ENCODE data around the gene KNDC1. TPM values are rescaled to one million over a fixed set of nuclear protein-coding genes. Genes with fewer than 3 reads are reported as not detected.

Gene KNDC1
- total RNA-seq, 1 donor from 2014 or later: 0.09 TPM

DNA sequence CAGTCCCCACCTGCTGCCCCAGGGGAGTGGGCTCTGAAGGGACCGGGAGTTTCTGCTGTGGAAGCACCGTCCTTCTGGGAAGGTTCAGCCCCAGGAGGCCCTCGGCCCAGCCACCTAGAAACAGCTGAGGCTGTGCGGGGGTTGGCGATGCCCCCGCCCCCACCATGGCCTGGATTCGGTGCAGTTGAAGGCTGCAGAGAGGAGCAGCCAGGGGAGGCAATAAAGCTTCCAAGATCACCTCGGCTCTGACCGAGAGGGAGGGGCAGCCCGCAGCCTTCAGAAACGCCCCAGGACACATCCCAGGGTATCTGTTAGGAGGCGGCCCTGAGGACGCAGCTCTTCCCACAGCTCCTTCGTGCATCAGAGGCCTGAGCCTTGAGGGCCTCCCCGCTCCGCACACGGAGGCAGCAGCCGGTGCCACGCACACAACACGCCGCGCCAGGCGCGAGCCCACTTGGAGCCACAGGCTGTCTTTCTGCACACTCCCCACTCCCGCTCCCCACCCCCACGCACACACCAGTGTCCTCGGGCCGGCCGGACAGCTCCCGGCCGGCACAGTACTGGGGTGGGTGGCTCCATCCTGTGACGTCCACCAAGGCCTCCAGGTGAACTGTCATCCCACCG is 1.6 kb downstream of the KNDC1 start:
- Mint-ChIP-seq H3K9me3 (no peaks in the 10 kb centered on the region), H3K27me3 (peaks cover 20% of the 10 kb centered on the region), H3K36me3 (ENCODE audit: low read depth) (no peaks in the 10 kb centered on the region), H3K27ac (no peak overlapping the region), H3K4me1 (peaks cover 4% of the 10 kb centered on the region), H3K4me3 (no peak overlapping the region)
- intact Hi-C loops (cut with micrococcal nuclease): no loop called here
- ChIA-PET CTCF (no interaction called here), POLR2A (interaction anchor here (0.7 kb wide), 1 partner anchor 114 kb away, joined by 3 read pairs; no protein-coding TSS in a partner anchor)
- DNase-seq: no peak
- TF ChIP-seq, protein P1, sequence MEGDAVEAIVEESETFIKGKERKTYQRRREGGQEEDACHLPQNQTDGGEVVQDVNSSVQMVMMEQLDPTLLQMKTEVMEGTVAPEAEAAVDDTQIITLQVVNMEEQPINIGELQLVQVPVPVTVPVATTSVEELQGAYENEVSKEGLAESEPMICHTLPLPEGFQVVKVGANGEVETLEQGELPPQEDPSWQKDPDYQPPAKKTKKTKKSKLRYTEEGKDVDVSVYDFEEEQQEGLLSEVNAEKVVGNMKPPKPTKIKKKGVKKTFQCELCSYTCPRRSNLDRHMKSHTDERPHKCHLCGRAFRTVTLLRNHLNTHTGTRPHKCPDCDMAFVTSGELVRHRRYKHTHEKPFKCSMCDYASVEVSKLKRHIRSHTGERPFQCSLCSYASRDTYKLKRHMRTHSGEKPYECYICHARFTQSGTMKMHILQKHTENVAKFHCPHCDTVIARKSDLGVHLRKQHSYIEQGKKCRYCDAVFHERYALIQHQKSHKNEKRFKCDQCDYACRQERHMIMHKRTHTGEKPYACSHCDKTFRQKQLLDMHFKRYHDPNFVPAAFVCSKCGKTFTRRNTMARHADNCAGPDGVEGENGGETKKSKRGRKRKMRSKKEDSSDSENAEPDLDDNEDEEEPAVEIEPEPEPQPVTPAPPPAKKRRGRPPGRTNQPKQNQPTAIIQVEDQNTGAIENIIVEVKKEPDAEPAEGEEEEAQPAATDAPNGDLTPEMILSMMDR (IDR thresholded peaks at IDR 0.05): no peak
- no peak for ATAC-seq (ENCODE audit: low read depth)

DNA sequence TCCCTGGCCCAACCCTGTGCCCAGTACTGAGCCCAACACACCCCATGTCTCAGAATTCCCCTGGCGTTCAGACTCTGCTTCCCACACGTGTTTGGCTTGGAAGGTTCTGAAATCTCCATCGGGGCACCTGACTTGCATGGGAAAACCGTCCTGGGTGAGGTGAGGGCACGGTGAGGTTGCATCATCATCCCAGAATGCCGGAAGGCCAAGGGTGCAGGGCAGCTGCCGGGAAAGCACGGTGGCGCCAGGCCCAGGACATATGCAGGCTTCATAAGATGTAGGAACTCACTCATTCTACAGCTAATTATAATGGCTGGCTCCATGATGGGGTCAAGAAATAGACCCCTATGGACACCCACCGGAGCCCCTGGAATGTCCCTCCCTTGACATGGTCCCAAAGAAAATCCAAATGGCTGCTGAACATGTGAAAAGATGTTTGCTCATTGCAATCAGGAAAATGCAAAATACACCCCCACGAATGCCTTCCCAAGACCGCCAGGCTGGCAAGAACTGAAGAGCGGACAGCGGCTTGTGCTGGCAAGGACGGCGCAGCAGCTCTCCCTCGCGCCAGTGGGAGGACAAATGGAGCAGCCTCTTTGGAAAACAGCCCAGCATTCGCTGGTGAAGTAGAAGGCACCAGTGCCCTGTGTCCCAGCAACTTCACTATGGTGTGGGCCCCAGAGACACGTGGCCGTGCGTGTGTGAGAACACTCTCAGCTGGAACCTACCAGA is 2.3 kb downstream of the KNDC1 start:
- H3K27me3 Mint-ChIP-seq: peaks cover 20% of the 10 kb centered on the region
- ATAC-seq (ENCODE audit: low read depth) (no peak), DNase-seq (no peak)
- H3K27ac Mint-ChIP-seq: no peak overlapping the region
- H3K36me3 Mint-ChIP-seq (ENCODE audit: low read depth): no peaks in the 10 kb centered on the region
- ChIA-PET CTCF (no interaction called here), POLR2A (no interaction called here)
- H3K9me3 Mint-ChIP-seq: no peaks in the 10 kb centered on the region
- no peak overlapping the region for H3K4me3 Mint-ChIP-seq
- H3K4me1 Mint-ChIP-seq: peaks cover 4% of the 10 kb centered on the region
- TF ChIP-seq, protein P1 (IDR thresholded peaks at IDR 0.05): no peak
- intact Hi-C loops (cut with micrococcal nuclease): no loop called here

DNA sequence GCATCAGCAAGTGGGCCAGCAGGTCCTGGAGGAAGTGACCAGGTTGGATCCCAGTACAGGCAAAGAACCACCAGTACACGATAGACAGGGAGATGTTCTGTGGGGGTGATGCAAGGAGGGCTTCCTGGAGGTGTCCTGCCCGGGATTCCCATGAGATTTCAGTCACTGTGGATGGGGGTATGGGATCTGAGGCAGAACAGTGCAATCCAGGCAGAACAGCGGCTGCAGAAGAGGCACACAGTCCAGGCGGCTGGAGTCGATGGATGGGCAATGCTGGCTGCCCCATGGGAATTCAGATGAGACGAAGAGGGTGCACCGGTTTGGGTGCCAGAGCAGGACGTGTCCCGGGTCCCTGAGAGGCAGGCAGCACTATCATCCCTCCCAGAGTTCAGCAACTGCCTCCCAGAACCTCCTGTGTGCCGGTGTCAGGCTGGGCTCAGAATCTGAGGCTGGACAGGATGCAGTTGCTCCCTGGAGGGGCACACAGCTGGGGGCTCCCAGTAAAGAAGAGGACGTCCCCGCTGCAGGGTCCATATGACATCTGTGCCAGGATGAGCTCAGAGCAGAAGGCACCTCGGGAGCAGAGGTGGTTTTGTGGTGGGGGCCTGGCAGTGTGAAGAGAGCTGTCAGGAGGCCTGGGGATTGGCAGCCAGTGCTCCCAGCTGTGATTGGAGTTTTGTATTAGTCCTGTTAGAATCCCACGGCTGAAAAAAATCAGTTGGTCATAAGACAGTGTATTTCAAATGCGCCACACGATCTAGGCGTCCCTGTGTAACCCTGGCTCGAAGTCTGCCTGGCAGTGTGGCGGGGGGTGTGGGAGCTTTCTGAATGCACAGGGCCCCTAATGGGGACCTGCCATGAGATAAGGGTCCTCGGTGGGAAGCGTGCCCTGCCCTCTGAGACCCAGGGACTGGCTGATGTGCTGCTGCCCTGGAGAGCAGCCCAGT is 3.2 kb downstream of the KNDC1 start:
- Mint-ChIP-seq H3K4me3 (no peak overlapping the region), H3K36me3 (ENCODE audit: low read depth) (no peaks in the 10 kb centered on the region), H3K27me3 (peaks cover 20% of the 10 kb centered on the region), H3K9me3 (no peaks in the 10 kb centered on the region), H3K4me1 (peaks cover 4% of the 10 kb centered on the region), H3K27ac (no peak overlapping the region)
- CTCF ChIA-PET: no interaction called here
- POLR2A ChIA-PET: no interaction called here
- DNase-seq (no peak), ATAC-seq (ENCODE audit: low read depth) (no peak)
- intact Hi-C loops (cut with micrococcal nuclease): no loop called here
- TF ChIP-seq, protein P1 (IDR thresholded peaks at IDR 0.05): no peak

DNA sequence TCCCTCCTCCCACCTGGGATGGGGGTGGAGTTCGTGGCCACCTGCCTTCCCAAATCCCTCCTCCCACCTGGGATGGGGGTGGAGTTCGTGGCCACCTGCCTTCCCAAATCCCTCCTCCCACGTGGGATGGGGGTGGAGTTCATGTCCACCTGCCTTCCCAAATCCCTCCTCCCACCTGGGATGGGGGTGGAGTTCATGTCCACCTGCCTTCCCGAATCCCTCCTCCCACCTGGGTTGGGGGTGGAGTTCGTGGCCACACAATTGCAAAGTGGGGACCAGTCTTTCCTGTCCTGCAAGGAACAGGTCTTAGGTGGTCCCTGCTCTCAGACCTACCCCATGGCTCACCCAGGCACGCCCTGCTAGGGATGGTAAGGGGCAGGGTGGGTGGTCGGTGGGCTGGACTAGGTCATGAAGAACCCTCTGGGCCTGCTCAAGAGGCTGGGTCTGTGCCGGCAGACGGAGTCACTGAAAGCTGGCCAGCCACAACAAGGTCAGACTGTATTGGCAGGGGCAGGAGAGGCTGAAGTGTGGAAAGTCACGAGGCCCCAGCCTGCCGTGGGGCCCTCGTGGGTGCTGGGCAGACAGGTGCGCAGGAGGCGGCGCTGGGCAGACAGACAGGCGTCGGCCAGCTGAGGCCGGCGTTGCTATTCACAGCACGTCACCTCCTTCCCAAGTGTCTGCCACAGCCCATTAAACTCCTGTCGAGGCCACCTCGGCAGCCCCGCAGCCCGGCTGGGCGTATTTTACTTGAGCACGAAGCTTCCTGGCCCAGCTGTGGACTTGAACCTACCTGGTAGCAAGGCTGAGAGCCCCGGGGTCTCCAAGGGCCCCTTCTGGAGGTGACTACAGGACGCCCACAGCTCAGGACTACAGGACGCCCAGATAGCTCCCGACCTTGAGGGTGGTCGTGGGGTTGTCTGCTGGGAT is 4.1 kb downstream of the KNDC1 start:
- Mint-ChIP-seq H3K9me3 (no peaks in the 10 kb centered on the region), H3K36me3 (ENCODE audit: low read depth) (no peaks in the 10 kb centered on the region), H3K4me3 (no peak overlapping the region), H3K27ac (no peak overlapping the region), H3K4me1 (peaks cover 4% of the 10 kb centered on the region), H3K27me3 (peaks cover 23% of the 10 kb centered on the region)
- ChIA-PET POLR2A (no interaction called here), CTCF (no interaction called here)
- intact Hi-C loops (cut with micrococcal nuclease): no loop called here
- ATAC-seq (ENCODE audit: low read depth) (no peak), DNase-seq (no peak)
- TF ChIP-seq, protein P1 (IDR thresholded peaks at IDR 0.05): no peak
